GM12878 (cell line): Measurements from ENCODE around the gene ABCF1. TPM values are rescaled to one million over a fixed set of nuclear protein-coding genes. Genes with fewer than 3 reads are reported as not detected.

ENCODE experiments used
- ATAC-seq: fragments of 200-7000 bp; cut with Tn5 transposase; 3 replicates; pipeline ENCODE4 v1.9.1; 2020; ENCODE audit warnings: mild to moderate bottlenecking, moderate library complexity
- BruUV-seq: library from RNA; stranded (reverse); fragments of 400-500 nt; replicated peaks from 2 replicates; lab custom pipeline; 2021; lab: Mats Ljungman, UMichigan
- CTCF ChIA-PET: fragments of 300-600 bp; sonication (Branson Sonifier 250); formaldehyde crosslinking; extraction: SDS; loops from one replicate; lab custom pipeline; 2021; ENCODE audit warnings: inconsistent platforms; lab: Yijun Ruan, JAX
- POLR2A ChIA-PET: fragments of 350-600 bp; formaldehyde crosslinking; extraction: SDS; loops from one replicate; lab custom pipeline; 2021; ENCODE audit warnings: inconsistent platforms; lab: Charles Lee
- RAD21 ChIA-PET: fragments of 300-600 bp; sonication (Branson Sonifier 250); formaldehyde crosslinking; loops from one replicate; lab custom pipeline; 2023; ENCODE audit warnings: antibody characterized with exemption; ENCODE audit not compliant: unreplicated experiment; lab: Charles Lee
- SMC1A ChIA-PET: fragments of 300-600 bp; sonication (Branson Sonifier 250); formaldehyde crosslinking; loops from one replicate; lab custom pipeline; 2023; ENCODE audit not compliant: unreplicated experiment, uncharacterized antibody; lab: Charles Lee
- DNase-seq: peaks from one replicate; pipeline ENCODE4 v3.0.0-alpha.2; 2011; ENCODE audit warnings: low read depth, low spot score
- FAIRE-seq: peaks from 3 replicates; lab custom pipeline; 2011; peaks lifted over from hg19 to GRCh38; lab: Jason Lieb, UNC
- H2AFZ ChIP-seq: 2 replicates; pipeline ENCODE4 v1.6.0; 2011; ENCODE audit warnings: low read depth, low read length, control low read depth; ENCODE audit not compliant: control insufficient read depth
- H3K27ac ChIP-seq: 2 replicates; pipeline ENCODE4 v1.5.1; 2011; ENCODE audit warnings: control low read depth; ENCODE audit not compliant: control insufficient read depth, insufficient read depth
- H3K27me3 ChIP-seq, 2 experiments: replicated peaks in 1 of 2; 2 replicates each; pipeline versions ENCODE4 v1.6.0 to v1.6.1; 2011; ENCODE audit warnings: low read length in 1 of 2; ENCODE audit not compliant: control insufficient read depth in 2 of 2, insufficient read depth in 2 of 2
- H3K36me3 ChIP-seq, 2 experiments: 2 replicates each; pipeline ENCODE4 v1.5.1; 2011; ENCODE audit warnings: low read length in 1 of 2; ENCODE audit not compliant: control insufficient read depth in 2 of 2, insufficient read depth in 2 of 2
- H3K4me1 ChIP-seq: 2 replicates; pipeline ENCODE4 v1.6.1; 2011; ENCODE audit warnings: mild to moderate bottlenecking, low read length, moderate library complexity, mixed read lengths; ENCODE audit not compliant: control insufficient read depth, insufficient read depth
- H3K4me2 ChIP-seq: 2 replicates; pipeline ENCODE4 v1.6.0; 2011; ENCODE audit warnings: control low read depth; ENCODE audit not compliant: control insufficient read depth, insufficient read depth
- H3K4me3 ChIP-seq: fragments of 200-600 bp; sonication (generic); 2 replicates; pipeline ENCODE4 v1.5.1; 2016
- H3K79me2 ChIP-seq: 2 replicates; pipeline ENCODE4 v1.6.0; 2011; ENCODE audit warnings: low read length; ENCODE audit not compliant: control insufficient read depth, insufficient read depth
- H3K9ac ChIP-seq: 2 replicates; pipeline ENCODE4 v1.8.0; 2011; ENCODE audit warnings: low read length, control low read depth, mixed read lengths; ENCODE audit not compliant: control insufficient read depth, insufficient read depth
- H3K9me3 ChIP-seq: replicated peaks from 3 replicates; pipeline ENCODE4 v1.5.1; 2011; ENCODE audit warnings: mild to moderate bottlenecking, low read length; ENCODE audit not compliant: control insufficient read depth, insufficient read depth
- H4K20me1 ChIP-seq: 2 replicates; pipeline ENCODE4 v1.6.0; 2011; ENCODE audit not compliant: control insufficient read depth, insufficient read depth
- BCL11A ChIP-seq: IDR thresholded peaks from 2 replicates; pipeline ENCODE4 v1.6.1; 2011; ENCODE audit warnings: low read depth, low read length
- E2F4 ChIP-seq: IDR thresholded peaks from 2 replicates; pipeline ENCODE4 v1.6.1; 2012; ENCODE audit warnings: low read depth, low read length, improper control_type of control experiment
- EP300 ChIP-seq, 2 experiments: fragments of 150-350 bp in 1 of 2; IDR thresholded peaks; 2 replicates each; pipeline ENCODE4 v1.6.1; 2011 to 2012; ENCODE audit warnings: low read depth in 2 of 2, low read length in 2 of 2, borderline replicate concordance in 1 of 2, improper control_type of control experiment in 1 of 2, inconsistent platforms in 1 of 2; ENCODE audit not compliant: control insufficient read depth in 1 of 2
- GABPA ChIP-seq: IDR thresholded peaks from 2 replicates; pipeline ENCODE4 v1.6.1; 2014; ENCODE audit warnings: antibody characterized with exemption, low read depth, mild to moderate bottlenecking, inconsistent platforms
- IRF4 ChIP-seq: IDR thresholded peaks from 2 replicates; pipeline ENCODE4 v1.6.1; 2011; ENCODE audit warnings: low read depth, low read length
- JUNB ChIP-seq: IDR thresholded peaks from 2 replicates; pipeline ENCODE4 v1.6.1; 2016; ENCODE audit warnings: antibody characterized with exemption, mild to moderate bottlenecking
- KLF5 ChIP-seq: fragments of 450-650 bp; IDR thresholded peaks from 2 replicates; pipeline ENCODE4 v1.6.1; 2014; ENCODE audit warnings: mild to moderate bottlenecking; ENCODE audit not compliant: partially characterized antibody
- RAD21 ChIP-seq: IDR thresholded peaks from 2 replicates; pipeline ENCODE4 v1.6.1; 2011; ENCODE audit warnings: mild to moderate bottlenecking, low read depth, low read length, moderate library complexity; ENCODE audit not compliant: insufficient read depth
- RELA ChIP-seq: fragments of 450-650 bp; IDR thresholded peaks from 2 replicates; pipeline ENCODE4 v1.8.0; 2014; ENCODE audit warnings: borderline replicate concordance; ENCODE audit not compliant: partially characterized antibody
- RFX5 ChIP-seq: IDR thresholded peaks from 2 replicates; pipeline ENCODE4 v1.6.1; 2011; ENCODE audit warnings: low read depth, low read length, improper control_type of control experiment
- SIX5 ChIP-seq: IDR thresholded peaks from 2 replicates; pipeline ENCODE4 v1.6.1; 2011; ENCODE audit warnings: mild to moderate bottlenecking, low read depth, low read length, moderate library complexity; ENCODE audit not compliant: severe bottlenecking
- SMC3 ChIP-seq: IDR thresholded peaks from 2 replicates; pipeline ENCODE4 v1.6.1; 2011; ENCODE audit warnings: low read length, improper control_type of control experiment, borderline replicate concordance
- SREBF2 ChIP-seq: IDR thresholded peaks from 2 replicates; pipeline ENCODE4 v1.6.1; 2012; ENCODE audit warnings: mild to moderate bottlenecking, low read length
- ZNF24 ChIP-seq: fragments of 450-650 bp; IDR thresholded peaks from 2 replicates; pipeline ENCODE4 v1.6.1; 2017; ENCODE audit warnings: antibody characterized with exemption, mild to moderate bottlenecking
- ZNF384 ChIP-seq: IDR thresholded peaks from 2 replicates; pipeline ENCODE4 v1.6.1; 2012; ENCODE audit warnings: low read depth, mild to moderate bottlenecking, low read length, improper control_type of control experiment, borderline replicate concordance
- WGBS: methylation state at CpG from one replicate; pipeline ENCODE4 v1.1.6; 2016; ENCODE audit warnings: low lambda C conversion rate; ENCODE audit not compliant: insufficient replicate concordance, insufficient coverage; ENCODE audit errors: missing lambda C conversion rate; 5-methylcytosine and 5-hydroxymethylcytosine counted together
- in situ Hi-C: fragments of 300-500 bp; cut with MboI; formaldehyde crosslinking; loops from 9 replicates; pipeline ENCODE4 v1.14.3; 2018; ENCODE audit warnings: mixed read lengths
- intact Hi-C: fragments of 100-400 bp; cut with micrococcal nuclease; formaldehyde crosslinking; loops from one replicate; pipeline ENCODE4 v1.14.2; 2022; ENCODE audit not compliant: unreplicated experiment
- polyA plus RNA-seq, 11 experiments: library from polyadenylated mRNA; depleted of rRNA in 4 of 11; unstranded in 6 of 11; stranded (reverse) in 5 of 11; fragments of >200 nt; fragmentation: Nextera tagmentation in 4 of 11; fragmentation: Illumina TruSeq in 1 of 11; extraction: Ambion mirVana in 4 of 11; extraction: Trizol in 1 of 11; gene quantifications; 1 replicate in 1 of 11; 2 replicates in 10 of 11; pipeline versions ENCODE4 v1.2.1 to v1.2.3, GENCODE V29; 2011 to 2016; ENCODE audit warnings: inconsistent platforms in 2 of 11, missing spikeins in 2 of 11, low read depth in 1 of 11
- total RNA-seq, 4 experiments: library from RNA; depleted of rRNA in 3 of 4; stranded (reverse); fragments of >200 nt in 3 of 4; fragmentation: Illumina TruSeq in 1 of 4; extraction: Trizol in 1 of 4; gene quantifications; 2 replicates each; pipeline versions ENCODE4 v1.2.1 to v1.2.3, GENCODE V29; 2013 to 2021
- TF ChIP-seq, protein P1 (sequence below): fragments of 450-650 bp; IDR thresholded peaks from 2 replicates; pipeline ENCODE4 v1.6.1; 2017; ENCODE audit warnings: mild to moderate bottlenecking
- TF ChIP-seq, protein P2 (sequence below): fragments of 450-650 bp; IDR thresholded peaks from 2 replicates; pipeline ENCODE4 v1.6.1; 2017; ENCODE audit warnings: low read depth, mild to moderate bottlenecking, moderate library complexity
- TF ChIP-seq, protein P3 (sequence below): fragments of 450-650 bp; IDR thresholded peaks from 2 replicates; pipeline ENCODE4 v1.6.1; 2016; ENCODE audit warnings: mild to moderate bottlenecking

The ABCF1 gene
- total and polyA plus RNA-seq, 10 of the 15 experiments (the other 5 are each of a cell fraction or from before 2014, with no cell fraction given) = 21.3 to 79.6 (median 55.9) TPM

DNA sequence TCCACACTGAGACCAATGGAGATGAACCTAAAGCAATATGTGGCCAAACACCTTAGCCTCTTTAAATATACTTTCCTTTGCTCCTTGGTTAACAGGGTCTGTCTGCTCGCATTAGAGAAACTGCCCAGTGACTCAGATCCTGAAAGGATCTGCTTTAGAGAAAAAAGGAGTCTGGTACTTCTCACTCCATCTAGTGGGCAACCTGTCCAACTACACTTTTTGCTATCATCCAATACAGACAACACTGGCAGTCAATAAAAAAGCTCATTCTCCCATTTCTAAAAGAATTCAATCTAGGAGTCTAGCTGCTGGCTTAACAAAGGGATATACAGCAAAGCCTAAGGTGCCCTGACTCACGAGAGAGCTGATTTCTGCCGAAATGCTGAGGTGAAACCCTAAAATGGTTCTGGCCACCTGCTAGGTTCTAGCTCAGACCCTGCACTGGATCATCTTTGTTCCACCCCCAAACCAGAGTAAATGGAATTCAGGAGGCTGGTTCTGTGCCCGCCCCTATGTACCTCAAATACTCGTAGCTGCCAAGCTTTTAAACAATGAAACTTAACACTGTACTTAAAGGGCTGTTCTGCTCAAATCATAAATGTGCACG, 26.5 kb upstream of the ABCF1 start:
- FAIRE-seq = peak; percentile 89
- in situ Hi-C loops (no loop called here), intact Hi-C loops (loop anchor here (1.0 to 5.0 kb wide), 3 partner anchors 62 to 193 kb away; partner anchors contain the start of gene DHX16)
- H3K9ac ChIP-seq = no peak overlapping the region
- BruUV-seq = TSS peak; percentile 8
- SMC1A ChIA-PET = interaction anchor here (0.6 to 12.5 kb wide), 26 partner anchors 9 to 543 kb away, joined by 3 to 221 read pairs (median 4); partner anchors contain the start of genes GNL1 and PRR3
- peak; percentile 81 for ATAC-seq
- no peak overlapping the region for H2AFZ ChIP-seq
- POLR2A ChIA-PET = interaction anchor here (0.5 to 3.0 kb wide), 7 partner anchors 52 to 952 kb away, joined by 3 to 15 read pairs (median 3); no protein-coding TSS in a partner anchor
- no peak overlapping the region for H3K27ac ChIP-seq
- H3K36me3 ChIP-seq = peaks cover 4 to 7% of the 10 kb centered on the region in 2 experiments
- CTCF ChIA-PET = interaction anchor here (0.6 to 15.6 kb wide), 47 partner anchors 9 to 548 kb away, joined by 3 to 480 read pairs (median 4); partner anchors contain the start of genes DHX16, GNL1, PRR3 and VARS2
- 16% methylated on average over 6 of the region's 6 CpGs for WGBS
- no peaks in the 10 kb centered on the region for H3K79me2 ChIP-seq
- no peaks in the 10 kb centered on the region for H3K27me3 ChIP-seq
- DNase-seq = no peak
- H4K20me1 ChIP-seq = no peaks in the 10 kb centered on the region
- peaks cover 7% of the 10 kb centered on the region; the same call in 1 of the 2 replicates for H3K4me1 ChIP-seq
- RAD21 ChIA-PET = interaction anchor here (0.6 to 8.4 kb wide), 25 partner anchors 10 to 543 kb away, joined by 3 to 159 read pairs (median 4); partner anchors contain the start of genes ABCF1, DHX16, GNL1 and PRR3
- no peak overlapping the region for H3K4me2 ChIP-seq
- no peak overlapping the region for H3K4me3 ChIP-seq
- no peaks in the 10 kb centered on the region for H3K9me3 ChIP-seq
- TF ChIP-seq GABPA = no peak
- TF ChIP-seq RAD21 = peak; percentile 66
- TF ChIP-seq JUNB = no peak
- no peak for TF ChIP-seq RELA
- TF ChIP-seq IRF4 = 0 out of 2 replicates have a peak, but pooled peaks have one; percentile 23
- no peak for TF ChIP-seq SIX5
- TF ChIP-seq, protein P1, sequence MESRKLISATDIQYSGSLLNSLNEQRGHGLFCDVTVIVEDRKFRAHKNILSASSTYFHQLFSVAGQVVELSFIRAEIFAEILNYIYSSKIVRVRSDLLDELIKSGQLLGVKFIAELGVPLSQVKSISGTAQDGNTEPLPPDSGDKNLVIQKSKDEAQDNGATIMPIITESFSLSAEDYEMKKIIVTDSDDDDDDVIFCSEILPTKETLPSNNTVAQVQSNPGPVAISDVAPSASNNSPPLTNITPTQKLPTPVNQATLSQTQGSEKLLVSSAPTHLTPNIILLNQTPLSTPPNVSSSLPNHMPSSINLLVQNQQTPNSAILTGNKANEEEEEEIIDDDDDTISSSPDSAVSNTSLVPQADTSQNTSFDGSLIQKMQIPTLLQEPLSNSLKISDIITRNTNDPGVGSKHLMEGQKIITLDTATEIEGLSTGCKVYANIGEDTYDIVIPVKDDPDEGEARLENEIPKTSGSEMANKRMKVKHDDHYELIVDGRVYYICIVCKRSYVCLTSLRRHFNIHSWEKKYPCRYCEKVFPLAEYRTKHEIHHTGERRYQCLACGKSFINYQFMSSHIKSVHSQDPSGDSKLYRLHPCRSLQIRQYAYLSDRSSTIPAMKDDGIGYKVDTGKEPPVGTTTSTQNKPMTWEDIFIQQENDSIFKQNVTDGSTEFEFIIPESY = no peak
- TF ChIP-seq ZNF24 = no peak
- no peak for TF ChIP-seq SREBF2
- TF ChIP-seq KLF5 = no peak
- TF ChIP-seq E2F4 = no peak
- TF ChIP-seq, protein P2, sequence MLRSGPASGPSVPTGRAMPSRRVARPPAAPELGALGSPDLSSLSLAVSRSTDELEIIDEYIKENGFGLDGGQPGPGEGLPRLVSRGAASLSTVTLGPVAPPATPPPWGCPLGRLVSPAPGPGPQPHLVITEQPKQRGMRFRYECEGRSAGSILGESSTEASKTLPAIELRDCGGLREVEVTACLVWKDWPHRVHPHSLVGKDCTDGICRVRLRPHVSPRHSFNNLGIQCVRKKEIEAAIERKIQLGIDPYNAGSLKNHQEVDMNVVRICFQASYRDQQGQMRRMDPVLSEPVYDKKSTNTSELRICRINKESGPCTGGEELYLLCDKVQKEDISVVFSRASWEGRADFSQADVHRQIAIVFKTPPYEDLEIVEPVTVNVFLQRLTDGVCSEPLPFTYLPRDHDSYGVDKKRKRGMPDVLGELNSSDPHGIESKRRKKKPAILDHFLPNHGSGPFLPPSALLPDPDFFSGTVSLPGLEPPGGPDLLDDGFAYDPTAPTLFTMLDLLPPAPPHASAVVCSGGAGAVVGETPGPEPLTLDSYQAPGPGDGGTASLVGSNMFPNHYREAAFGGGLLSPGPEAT = no peak
- TF ChIP-seq EP300 (IDR thresholded peaks at IDR 0.05; ENCODE audit: borderline replicate concordance in 1 of 2, control insufficient read depth in 1 of 2, low read depth in 2 of 2, low read length in 2 of 2) = no peak
- no peak for TF ChIP-seq BCL11A
- no peak for TF ChIP-seq ZNF384
- no peak for TF ChIP-seq RFX5
- peak; percentile 95 for TF ChIP-seq SMC3
- TF ChIP-seq, protein P3, sequence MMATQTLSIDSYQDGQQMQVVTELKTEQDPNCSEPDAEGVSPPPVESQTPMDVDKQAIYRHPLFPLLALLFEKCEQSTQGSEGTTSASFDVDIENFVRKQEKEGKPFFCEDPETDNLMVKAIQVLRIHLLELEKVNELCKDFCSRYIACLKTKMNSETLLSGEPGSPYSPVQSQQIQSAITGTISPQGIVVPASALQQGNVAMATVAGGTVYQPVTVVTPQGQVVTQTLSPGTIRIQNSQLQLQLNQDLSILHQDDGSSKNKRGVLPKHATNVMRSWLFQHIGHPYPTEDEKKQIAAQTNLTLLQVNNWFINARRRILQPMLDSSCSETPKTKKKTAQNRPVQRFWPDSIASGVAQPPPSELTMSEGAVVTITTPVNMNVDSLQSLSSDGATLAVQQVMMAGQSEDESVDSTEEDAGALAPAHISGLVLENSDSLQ = peak; percentile 13; the same call in 1 of the 2 replicates
